Pulmonary artery endothelial cell (primary cell): Measurements from ENCODE around the gene TLR9. TPM values are rescaled to one million over a fixed set of nuclear protein-coding genes. Genes with fewer than 3 reads are reported as not detected.
"Not testable (repeated sequence)": the region's sequence is repeated elsewhere in the genome, so short reads cannot be mapped to it uniquely, and the experiment has no call there.

Experiments used
- DNase-seq: peaks from one replicate; pipeline ENCODE4 v3.0.0-alpha.2; 2011; ENCODE audit warnings: low read depth, low spot score
- total RNA-seq: library from RNA; depleted of rRNA; stranded (reverse); fragments of >200 nt; gene quantifications from 2 replicates; pipeline ENCODE4 v1.2.3, GENCODE V29; 2014

Gene TLR9, protein sequence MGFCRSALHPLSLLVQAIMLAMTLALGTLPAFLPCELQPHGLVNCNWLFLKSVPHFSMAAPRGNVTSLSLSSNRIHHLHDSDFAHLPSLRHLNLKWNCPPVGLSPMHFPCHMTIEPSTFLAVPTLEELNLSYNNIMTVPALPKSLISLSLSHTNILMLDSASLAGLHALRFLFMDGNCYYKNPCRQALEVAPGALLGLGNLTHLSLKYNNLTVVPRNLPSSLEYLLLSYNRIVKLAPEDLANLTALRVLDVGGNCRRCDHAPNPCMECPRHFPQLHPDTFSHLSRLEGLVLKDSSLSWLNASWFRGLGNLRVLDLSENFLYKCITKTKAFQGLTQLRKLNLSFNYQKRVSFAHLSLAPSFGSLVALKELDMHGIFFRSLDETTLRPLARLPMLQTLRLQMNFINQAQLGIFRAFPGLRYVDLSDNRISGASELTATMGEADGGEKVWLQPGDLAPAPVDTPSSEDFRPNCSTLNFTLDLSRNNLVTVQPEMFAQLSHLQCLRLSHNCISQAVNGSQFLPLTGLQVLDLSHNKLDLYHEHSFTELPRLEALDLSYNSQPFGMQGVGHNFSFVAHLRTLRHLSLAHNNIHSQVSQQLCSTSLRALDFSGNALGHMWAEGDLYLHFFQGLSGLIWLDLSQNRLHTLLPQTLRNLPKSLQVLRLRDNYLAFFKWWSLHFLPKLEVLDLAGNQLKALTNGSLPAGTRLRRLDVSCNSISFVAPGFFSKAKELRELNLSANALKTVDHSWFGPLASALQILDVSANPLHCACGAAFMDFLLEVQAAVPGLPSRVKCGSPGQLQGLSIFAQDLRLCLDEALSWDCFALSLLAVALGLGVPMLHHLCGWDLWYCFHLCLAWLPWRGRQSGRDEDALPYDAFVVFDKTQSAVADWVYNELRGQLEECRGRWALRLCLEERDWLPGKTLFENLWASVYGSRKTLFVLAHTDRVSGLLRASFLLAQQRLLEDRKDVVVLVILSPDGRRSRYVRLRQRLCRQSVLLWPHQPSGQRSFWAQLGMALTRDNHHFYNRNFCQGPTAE
- total RNA-seq = 0.04 TPM in 1 of 2 replicates, not detected in the other

GRCh38 chr3:52225452-52226228 is at the start of gene TLR9:
TSS of gene TLR9 (minus strand) at chr3:52225645. CDS start at chr3:52225529, 116 bp downstream.
- DNase-seq = no peak

- not testable (repeated sequence) for DNase-seq
Observed at GRCh38 chr3:52274781-52275180, 49.3 kb upstream of the TLR9 start.

GRCh38 chr3:52272831-52273230 is 47.4 kb upstream of the TLR9 start:
- DNase-seq = no peak

DNA sequence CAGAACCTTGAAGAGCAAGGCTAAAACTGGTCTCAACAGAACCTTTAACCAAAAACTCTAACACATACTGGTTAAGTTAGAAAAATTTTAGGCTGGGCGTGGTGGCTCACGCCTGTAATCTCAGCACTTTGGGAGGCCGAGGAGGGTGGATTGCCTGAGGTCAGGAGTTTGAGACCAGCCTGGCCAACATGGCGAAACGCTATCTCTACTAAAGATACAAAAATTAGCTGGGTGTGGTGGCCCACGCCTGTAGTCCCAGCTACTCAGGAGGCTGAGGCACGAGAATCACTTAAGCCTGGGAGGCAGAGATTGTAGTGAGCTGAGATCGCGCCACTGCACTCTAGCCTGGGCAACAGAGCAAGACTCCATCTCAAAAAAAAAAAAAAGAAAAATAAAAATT is 46.7 kb upstream of the TLR9 start:
- not testable (repeated sequence) for DNase-seq

GRCh38 chr3:52270252-52270754 is 44.9 kb upstream of the TLR9 start:
- DNase-seq = peak; percentile 78

DNA sequence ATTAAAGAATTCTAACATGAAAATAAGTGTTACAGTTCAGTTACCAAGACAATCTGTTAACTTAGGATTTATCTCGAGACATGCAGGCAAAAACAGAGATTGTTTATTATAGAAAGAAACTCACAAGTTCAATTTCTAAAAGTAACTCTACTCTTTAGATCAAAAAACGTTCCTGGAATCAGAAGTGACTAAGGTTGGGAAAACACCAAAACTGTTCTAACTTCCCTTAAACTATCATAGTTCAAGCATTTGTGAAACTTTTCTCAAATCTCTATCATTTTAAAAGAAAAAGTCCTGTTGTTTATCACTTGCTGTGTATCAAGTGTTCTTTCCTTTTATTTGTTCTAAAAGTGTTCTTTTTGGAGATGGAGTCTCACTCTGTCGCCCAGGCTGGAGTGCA is 44.3 kb upstream of the TLR9 start:
- no peak for DNase-seq

DNA sequence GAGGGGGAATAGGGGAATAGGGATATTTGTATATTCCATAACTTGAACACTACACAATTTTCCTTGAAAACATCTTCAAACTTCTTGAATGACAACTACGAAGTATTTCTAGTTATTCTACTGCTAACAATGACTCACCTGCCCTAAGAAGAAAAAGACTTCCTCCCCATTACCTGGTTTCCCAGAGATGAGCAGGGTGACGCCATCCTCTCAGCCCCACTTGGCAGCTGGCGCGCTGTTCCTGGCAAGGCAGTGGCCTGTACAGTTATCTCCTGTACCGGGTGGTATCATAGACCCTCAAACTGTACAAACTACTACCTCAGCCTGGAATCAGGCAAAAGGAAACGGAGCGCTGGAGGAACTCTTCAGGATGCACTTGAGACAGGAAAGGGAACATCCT is 42.6 kb upstream of the TLR9 start:
- DNase-seq = no peak

GRCh38 chr3:52265387-52265786 is 39.9 kb upstream of the TLR9 start:
- no peak for DNase-seq

GRCh38 chr3:52262447-52262846 is 37.0 kb upstream of the TLR9 start:
- DNase-seq = no peak

DNA sequence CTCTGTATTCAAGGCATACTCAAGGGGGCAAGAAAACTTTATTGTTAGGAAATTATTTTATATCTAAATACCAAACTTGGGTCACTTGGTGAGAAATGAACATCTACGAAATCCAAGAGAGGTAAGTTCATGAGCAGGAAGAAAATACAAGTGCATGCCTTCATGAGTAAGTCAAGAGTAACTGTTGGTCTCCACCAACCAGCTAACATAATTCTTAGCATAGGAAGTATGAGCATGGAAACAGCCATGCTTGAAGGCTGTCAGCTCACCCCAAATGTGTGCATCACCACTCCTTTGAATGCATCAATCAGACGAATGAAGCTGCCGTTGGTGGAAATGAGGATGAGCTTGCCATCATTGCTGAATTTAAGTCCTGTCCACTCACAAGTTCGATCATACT is 34.0 kb upstream of the TLR9 start:
- no peak for DNase-seq

DNA sequence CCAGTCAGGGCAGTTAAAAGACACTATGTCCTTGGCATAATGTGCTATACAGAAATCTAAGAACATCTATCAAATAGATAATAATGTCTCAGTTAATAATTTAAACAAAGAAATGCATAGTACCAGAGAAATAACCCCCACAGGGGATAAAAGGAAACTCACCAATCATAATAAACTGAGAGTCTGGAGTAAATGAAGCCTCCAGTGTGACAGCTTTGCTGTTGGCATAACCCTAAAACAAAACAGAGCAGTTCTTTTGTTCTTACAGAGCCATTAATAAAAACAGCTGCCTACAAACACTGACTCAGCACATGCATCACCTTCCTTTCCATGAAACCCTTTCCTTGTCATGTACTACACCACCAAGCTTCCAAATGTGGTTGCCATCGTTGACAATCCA is 33.6 kb upstream of the TLR9 start:
- DNase-seq = no peak

GRCh38 chr3:52257911-52258310 is 32.5 kb upstream of the TLR9 start:
- no peak for DNase-seq

DNA sequence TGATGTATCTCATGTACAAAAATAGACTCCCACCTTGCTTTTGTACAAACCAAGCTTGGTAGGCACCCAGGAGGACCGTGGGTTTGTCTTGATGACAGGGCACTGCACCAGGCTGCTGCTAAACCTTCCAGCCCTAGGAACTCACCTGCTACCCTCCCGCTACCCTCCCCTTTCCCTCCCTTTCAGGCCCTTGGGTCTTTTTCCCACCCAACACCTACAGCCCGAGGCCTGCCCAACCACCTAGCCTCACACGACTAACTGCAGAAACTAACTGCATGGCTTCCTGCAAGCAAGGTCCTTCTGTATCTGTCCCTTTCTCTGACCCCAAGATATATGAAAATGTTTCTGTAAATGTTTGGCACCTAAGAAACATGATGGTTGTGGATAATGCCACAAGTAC is 31.2 kb upstream of the TLR9 start:
- no peak for DNase-seq

DNA sequence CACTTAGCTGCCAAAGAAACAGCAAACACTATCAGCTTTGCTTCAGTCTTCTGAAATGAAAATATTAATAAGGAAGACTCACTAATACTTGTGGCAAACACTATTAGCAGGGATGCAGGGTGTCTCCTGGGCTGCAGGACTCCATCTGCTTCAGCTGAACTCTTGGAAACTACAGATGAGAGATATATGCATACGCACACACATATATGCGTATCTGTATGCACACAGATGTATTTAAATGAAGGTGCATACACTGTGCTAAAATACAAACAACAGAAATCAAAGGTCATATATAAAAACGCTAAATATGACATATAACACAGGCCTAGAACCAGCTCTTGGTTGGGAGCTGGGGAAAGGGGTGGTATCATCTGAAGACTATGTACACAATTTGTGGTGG is 30.7 kb upstream of the TLR9 start:
- no peak for DNase-seq

DNA sequence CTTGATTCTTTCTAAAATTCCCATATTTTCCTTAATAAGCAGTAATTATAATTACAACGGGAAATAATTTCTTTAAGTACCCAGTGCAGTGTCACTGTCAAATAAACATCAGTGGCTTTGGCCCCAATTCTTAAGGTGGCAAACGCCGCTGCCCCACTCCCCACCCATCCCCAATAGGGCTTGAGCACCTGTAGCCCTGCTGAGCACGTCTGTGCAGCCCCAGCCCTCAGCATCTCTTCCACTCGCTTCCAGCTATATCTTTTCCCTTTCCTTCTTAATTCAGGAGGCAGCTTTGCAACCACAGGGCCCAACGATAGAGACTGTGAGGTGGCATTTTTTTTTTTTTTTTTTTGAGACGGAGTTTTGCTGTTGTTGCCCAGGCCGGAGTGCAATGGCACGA is 29.2 kb upstream of the TLR9 start:
- DNase-seq = no peak

DNA sequence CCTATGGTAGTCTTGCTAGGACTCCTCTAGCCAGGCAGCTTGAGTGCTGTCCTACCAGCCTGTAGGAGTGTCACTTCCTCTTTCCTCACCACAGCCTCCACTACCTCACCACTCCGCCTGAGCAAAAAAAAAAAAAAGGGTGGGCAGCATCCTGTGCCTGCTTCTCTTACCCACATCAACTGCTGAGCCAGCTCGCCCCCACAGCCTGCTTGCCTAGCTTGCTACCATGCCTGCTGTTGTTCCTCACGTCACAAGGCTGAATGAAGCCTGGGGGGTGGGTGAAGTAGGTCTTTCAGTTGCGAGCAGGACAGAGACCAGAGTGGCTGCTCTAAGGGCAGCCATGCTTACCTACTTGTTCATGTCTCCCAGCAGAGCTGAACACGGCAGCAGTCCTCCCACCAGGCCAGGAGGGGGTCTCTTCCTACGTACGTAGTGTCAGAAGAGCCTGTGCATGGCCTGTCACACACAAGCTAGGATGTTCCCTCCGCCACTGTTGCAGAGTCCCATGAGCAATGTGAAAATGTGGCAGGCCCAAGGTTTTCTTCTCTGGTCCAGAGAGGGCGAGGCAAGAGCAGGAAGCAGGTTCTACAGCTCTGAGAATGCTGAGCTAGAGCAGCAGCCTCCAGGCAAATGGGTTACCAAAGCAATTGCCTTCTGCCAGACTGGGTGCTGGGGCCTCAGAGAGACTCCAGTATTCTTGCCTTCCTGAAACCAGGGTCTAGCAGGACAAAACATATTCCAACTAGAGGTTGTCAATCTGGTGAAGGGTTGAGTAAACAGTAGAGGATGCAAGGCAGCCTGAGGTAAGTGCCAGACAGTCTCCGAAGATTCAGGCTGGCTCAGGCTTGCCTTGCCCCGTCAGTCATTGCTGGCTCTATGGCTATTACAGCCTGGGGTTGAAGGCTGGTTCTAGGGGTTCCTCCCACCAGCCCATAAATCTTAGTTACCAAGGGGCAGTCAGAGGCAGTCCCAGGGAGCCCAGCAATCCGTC is 28.2 kb upstream of the TLR9 start:
- DNase-seq = no peak

DNA sequence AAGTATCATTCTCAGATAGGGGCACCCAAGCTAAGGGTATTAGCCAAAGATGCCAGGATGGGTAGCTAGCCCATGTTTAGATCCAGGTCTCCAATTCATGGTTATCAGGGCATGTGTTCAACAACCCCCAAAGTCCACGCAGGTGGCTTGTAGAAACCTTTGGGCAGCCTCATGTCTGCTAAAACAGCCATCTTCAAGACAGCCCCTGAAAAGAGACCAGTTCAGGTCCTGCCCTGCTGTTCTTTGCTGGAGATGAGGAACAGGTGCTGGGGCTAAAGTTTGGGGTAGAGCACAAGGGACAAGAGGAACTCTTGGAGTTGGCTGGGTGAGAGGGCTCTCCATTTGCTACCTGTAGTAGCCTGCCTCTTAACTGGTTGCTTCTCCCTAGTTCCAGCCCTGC is 24.7 kb upstream of the TLR9 start:
- no peak for DNase-seq

DNA sequence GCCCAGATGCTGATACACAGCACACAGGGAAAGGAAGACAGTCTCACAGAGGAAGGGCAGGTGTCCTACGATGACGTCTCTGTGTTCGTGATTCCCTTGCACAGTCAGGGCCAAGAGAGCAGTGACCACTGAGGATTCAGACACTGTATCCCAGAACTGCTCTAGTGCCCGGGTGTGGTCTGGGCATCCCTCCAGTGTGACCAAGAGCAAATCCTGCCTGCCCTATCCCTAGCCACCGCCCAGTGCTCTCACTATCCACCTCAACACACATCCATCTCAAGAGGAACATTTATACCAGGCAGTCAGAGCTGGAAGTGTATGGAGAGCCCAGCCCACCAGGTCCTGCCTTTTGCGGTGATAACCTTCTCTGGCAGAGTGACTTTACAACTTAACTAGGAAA is 24.2 kb upstream of the TLR9 start:
- no peak for DNase-seq

- DNase-seq = no peak
Observed at GRCh38 chr3:52248816-52249547, 23.5 kb upstream of the TLR9 start.
